ENCODE data around the gene DMRT3.
"Not testable (repeated sequence)": the region's sequence is repeated elsewhere in the genome, so short reads cannot be mapped to it uniquely, and the experiment has no call there.

Gene DMRT3

DNA sequence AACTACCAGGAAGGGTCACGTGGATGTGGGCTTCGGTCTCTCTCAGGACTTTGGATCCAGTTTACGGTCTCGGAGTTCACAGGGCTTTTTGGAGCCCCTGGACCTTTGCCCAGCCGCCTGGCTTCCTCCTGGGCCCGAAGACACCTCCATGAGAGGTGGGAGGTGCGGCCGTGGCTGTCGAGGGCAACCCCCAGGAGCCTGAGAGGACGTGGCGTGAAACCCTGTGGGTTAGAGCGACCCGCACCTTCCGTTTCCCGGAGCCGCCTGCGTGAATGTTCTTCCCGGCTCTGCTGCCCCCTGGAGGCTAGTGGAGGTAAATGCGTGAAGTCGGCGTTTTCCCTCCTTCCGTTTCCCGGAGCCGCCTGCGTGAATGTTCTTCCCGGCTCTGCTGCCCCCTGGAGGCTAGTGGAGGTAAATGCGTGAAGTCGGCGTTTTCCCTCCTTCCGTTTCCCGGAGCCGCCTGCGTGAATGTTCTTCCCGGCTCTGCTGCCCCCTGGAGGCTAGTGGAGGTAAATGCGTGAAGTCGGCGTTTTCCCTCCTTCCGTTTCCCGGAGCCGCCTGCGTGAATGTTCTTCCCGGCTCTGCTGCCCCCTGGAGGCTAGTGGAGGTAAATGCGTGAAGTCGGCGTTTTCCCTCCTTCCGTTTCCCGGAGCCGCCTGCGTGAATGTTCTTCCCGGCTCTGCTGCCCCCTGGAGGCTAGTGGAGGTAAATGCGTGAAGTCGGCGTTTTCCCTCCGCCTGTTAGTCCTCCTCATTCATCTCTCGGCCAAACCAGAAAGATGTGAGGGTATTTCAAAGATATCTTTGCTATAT lies 22.1 kb downstream of the DMRT3 start:
- DNase-seq (ENCODE audit: low read depth in 2 of 2): not testable (repeated sequence)

DNA sequence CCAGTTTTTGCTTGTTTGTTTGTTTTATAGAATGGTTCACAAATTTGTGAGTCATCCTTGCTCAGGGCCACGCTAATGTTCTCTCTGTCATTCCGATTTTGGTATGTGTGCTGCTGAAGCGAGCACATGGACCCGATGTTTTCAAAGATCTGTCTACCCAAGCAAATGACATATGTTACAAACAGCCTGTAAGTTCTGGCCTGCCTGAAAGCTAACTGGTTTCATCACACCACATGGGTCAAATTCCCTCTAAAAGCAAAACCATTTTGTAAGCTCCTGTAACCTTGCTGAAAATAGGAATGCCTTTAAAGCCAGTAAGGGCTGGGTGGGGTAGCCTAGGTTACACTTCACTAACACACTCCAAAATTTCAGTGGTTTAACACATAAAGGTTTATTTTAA lies 25.4 kb downstream of the DMRT3 start:
- no peak for DNase-seq (ENCODE audit: low read depth in 2 of 2)

- DNase-seq (ENCODE audit: low read depth in 2 of 2): no peak
Observed at GRCh38 chr9:1002678-1003077, 26.2 kb downstream of the DMRT3 start.

GRCh38 chr9:1005043-1005667 lies 28.7 kb downstream of the DMRT3 start:
- DNase-seq (ENCODE audit: low read depth in 2 of 2): no peak

- DNase-seq (ENCODE audit: low read depth in 2 of 2): no peak
Observed at GRCh38 chr9:1007312-1007711, 30.9 kb downstream of the DMRT3 start.

GRCh38 chr9:1008216-1008615 lies 31.8 kb downstream of the DMRT3 start:
- no peak for DNase-seq (ENCODE audit: low read depth in 2 of 2)

DNA sequence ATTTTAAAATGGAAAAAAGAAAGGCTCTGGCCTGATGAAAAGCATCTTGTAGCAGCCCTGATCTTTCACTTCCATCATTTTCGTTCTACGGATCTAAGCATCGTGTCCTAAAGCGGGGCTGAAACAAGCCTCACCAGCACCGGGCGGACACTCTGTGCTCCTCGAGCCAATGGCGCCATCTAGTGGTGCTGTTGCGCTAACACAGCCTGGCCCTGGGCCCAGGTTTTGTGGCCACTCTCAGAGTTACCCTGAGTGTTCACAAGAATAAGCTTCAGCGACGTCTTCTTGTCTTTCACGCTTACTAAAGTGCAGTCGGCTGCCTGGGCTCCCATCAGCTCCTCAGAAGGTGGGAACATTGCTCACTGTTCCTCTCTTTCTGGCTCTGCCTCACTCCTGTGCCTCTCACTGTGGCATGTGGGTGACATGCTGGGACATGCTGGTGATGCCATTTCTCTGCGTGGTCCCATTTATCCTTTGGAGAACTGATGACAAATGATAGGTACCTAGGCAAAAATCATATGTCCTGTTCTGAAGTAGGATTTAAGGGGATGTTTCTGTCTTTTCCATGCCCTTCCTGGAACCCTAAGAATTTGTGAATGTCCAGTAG lies 32.7 kb downstream of the DMRT3 start:
- DNase-seq (ENCODE audit: low read depth in 2 of 2): peak; percentile 62 to 64

- DNase-seq (ENCODE audit: low read depth in 2 of 2): no peak
Observed at GRCh38 chr9:1013021-1013420, 36.6 kb downstream of the DMRT3 start.

- no peak for DNase-seq (ENCODE audit: low read depth in 2 of 2)
Observed at GRCh38 chr9:1014225-1014624, 37.8 kb downstream of the DMRT3 start.

- DNase-seq (ENCODE audit: low read depth in 2 of 2): no peak
Observed at GRCh38 chr9:1014640-1015039, 38.2 kb downstream of the DMRT3 start.

DNA sequence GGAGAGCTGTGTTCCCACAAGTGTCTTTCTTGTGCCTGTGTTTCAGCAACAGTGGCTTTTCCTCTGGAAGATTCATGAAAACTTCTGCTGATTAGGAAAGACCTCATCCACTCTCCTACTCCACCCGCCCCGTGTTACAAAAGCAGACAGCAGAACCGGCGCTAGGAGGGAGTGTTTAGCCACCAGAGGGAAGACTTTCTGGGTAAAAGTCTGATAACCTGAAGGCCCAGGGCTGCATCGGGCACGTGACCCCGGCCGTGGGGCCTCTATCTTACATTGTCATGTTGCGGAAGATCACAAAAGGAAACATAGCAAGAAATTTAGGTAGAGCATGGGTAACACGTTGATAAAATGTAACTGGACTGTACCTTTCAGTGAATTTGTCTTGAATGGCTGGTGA lies 41.7 kb downstream of the DMRT3 start:
- DNase-seq (ENCODE audit: low read depth in 2 of 2): no peak

DNA sequence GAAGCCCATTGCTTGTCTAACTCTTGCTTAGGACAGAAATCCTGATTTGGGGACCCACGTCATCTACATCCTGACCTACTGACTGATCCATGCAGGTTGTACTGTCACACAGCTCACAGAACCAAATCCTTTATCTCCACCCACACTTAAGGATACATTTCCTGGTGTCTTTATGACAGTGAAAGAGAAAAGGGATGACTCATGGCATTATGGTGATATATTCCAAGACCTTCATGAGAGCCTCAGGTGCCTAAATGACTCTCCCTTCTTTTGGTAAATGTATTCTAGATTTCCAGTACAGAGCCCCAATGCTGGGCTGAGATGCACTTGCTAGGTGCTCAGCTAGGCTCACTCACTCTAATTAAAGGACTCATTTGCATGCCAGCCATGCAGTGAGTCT lies 47.7 kb downstream of the DMRT3 start:
- no peak for DNase-seq (ENCODE audit: low read depth in 2 of 2)

GRCh38 chr9:1025131-1025530 lies 48.7 kb downstream of the DMRT3 start:
- DNase-seq (ENCODE audit: low read depth in 2 of 2): no peak

DNA sequence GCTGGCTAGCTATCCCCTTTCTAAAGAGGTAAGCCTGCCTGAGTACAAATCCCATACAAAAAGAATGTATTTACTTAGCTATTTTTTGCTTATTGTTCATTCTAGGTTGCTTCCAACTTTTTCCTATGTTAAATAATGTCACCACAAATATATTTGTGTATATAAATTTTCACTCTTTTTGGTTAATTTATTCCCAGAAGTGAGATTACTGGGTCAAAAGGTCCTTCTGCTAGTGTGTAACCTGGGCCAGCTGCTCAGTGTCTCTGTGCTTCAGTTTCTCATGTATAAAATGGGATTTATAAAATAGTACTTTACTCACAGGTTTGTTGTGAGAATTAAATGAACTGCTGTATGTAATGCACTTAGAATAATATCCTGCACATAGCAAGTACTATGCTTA lies 49.8 kb downstream of the DMRT3 start:
- DNase-seq (ENCODE audit: low read depth in 2 of 2): no peak

DNA sequence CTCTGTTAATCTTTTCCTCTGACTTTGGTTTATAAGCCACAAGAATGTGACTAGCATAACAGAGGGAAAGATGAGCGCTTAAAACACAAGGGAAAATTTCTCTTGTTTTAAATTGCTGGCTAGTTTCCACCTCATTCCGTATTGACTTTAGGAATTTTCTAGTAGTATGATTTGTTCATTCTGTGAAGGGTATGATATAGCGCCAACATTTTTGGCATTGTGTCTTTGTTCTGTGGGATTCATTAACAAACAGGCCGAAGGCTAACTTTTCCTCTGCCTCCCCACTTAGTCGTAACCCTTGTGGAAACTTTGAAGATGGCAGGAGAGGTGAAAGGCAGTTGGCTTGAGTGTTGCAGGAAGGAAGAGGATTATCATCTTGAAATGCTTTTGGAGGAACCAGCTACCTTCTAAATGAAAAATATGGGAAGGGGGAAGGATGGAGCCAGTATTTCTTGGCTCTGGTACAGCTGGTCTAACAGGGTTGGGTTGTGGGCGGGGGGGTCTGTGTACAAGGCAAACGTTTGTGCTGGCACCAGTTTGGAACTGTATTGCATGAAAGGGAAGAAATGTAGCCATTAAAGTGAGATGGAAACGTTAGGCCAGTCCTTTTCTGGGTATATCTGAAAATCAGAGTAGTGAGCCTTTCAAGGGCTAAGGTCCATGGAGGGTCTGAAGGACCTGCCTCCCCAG lies 52.2 kb downstream of the DMRT3 start:
- no peak for DNase-seq (ENCODE audit: low read depth in 2 of 2)

- DNase-seq (ENCODE audit: low read depth in 2 of 2): no peak
Observed at GRCh38 chr9:1031951-1032601, 55.6 kb downstream of the DMRT3 start.

- DNase-seq (ENCODE audit: low read depth in 2 of 2): no peak
Observed at GRCh38 chr9:1034271-1034670, 57.8 kb downstream of the DMRT3 start.

GRCh38 chr9:1039589-1039988 lies 63.1 kb downstream of the DMRT3 start:
- DNase-seq (ENCODE audit: low read depth in 2 of 2): no peak
